ENCODE results near the gene INHBC.

DNA sequence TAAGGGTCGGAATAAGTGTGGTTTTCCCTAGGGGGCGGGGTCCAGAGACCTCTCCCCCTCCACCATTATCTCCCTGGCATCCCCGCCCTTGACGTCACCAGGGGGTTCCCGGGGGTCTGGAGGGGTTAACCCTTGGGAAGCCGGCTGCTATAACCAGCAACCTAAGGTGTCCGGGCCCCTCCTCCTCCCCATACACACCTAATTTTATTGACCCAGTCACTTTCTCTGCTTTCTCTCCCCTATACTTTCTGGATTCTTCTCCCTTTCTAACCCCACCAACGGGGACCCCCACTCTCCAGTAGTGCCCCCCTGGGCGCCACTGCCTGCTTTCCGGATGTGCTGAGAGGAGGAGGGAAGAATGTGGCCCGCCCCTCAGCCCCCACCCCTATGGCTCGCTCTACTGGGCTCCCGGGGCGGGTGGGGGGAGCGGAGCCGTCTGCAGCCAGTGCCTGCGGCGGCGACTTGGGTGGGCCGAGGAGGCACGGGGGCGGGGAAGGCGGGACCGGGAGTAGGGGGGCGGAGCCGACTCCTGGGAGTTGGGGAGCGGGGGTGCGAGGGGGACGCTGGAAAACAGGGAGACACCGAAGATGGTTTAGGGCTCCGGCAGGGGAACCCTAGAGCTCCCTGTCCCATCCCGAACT, 26.8 kb downstream of the INHBC start:
- TF ChIP-seq, protein P1, sequence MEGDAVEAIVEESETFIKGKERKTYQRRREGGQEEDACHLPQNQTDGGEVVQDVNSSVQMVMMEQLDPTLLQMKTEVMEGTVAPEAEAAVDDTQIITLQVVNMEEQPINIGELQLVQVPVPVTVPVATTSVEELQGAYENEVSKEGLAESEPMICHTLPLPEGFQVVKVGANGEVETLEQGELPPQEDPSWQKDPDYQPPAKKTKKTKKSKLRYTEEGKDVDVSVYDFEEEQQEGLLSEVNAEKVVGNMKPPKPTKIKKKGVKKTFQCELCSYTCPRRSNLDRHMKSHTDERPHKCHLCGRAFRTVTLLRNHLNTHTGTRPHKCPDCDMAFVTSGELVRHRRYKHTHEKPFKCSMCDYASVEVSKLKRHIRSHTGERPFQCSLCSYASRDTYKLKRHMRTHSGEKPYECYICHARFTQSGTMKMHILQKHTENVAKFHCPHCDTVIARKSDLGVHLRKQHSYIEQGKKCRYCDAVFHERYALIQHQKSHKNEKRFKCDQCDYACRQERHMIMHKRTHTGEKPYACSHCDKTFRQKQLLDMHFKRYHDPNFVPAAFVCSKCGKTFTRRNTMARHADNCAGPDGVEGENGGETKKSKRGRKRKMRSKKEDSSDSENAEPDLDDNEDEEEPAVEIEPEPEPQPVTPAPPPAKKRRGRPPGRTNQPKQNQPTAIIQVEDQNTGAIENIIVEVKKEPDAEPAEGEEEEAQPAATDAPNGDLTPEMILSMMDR (IDR thresholded peaks at IDR 0.05), result no peak
- no peak for TF ChIP-seq ZFX (IDR thresholded peaks at IDR 0.05; ENCODE audit: borderline replicate concordance)

Data from 22Rv1 (cell line).